Measurements from ENCODE around the gene RANBP10.
"Not testable (repeated sequence)": the region's sequence is repeated elsewhere in the genome, so short reads cannot be mapped to it uniquely, and the experiment has no call there.

The RANBP10 gene

DNA sequence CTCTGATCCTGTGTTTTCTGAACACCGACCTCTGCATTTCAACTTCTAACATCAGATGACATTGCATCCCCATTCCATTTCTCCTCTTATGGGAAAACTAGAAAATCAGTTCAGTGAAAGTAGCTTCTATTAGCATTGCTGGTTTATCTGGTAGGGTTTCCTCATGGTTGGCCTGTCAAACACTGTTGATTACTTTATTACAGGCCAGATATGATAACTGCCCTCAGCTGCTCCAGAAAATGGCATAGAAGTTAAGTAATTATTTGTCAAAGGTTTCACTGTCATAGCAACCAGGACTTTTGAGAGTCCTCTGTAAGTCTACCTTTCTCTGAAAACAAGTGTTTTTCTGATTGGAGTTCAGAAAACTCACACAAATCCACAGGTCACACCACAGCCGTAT, 90.3 kb downstream of the RANBP10 start:
- no peak for DNase-seq
- TF ChIP-seq POLR2A (IDR thresholded peaks at IDR 0.05; ENCODE audit: low read length) (no peak), GATA1 (IDR thresholded peaks at IDR 0.05; ENCODE audit: low read depth, low read length) (no peak)

GRCh38 chr16:67714522-67714921, 91.8 kb downstream of the RANBP10 start:
- no peak for DNase-seq
- TF ChIP-seq POLR2A (IDR thresholded peaks at IDR 0.05; ENCODE audit: low read length), result no peak
- no peak for TF ChIP-seq GATA1 (IDR thresholded peaks at IDR 0.05; ENCODE audit: low read depth, low read length)

DNA sequence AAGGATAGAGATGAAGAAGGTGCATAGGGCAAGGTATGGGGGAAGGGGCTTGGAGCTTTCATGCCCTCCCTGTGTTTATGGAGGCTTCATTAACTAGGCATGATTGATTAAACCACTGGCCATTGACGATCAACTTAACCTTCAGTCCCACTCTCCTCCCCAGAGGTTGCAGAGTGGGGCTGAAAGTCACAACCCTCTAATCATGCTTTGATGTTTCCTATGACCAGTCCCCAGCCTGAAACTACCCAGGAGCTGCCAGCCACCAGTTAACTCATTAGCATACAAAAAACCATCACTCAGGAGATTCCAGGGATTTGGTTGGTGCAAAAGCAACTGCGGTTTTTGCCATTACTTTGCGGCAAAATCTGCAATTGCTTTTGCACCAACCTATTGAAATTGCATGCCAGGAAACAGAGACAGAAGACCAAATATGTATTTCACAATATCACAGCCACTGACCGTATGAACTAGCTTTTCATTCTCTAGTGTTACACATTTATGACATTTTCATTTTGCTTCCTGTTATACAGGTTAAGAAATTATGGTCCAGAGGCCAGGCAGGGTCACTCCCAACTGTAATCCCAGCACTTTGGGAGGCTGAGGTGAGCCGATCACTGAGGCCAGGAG, 92.6 kb downstream of the RANBP10 start:
- DNase-seq, result no peak
- no peak for TF ChIP-seq GATA1 (IDR thresholded peaks at IDR 0.05; ENCODE audit: low read depth, low read length)
- no peak for TF ChIP-seq POLR2A (IDR thresholded peaks at IDR 0.05; ENCODE audit: low read length)

GRCh38 chr16:67710607-67711006, 95.8 kb downstream of the RANBP10 start:
- no peak for DNase-seq
- TF ChIP-seq POLR2A (IDR thresholded peaks at IDR 0.05; ENCODE audit: low read length) (no peak), GATA1 (IDR thresholded peaks at IDR 0.05; ENCODE audit: low read depth, low read length) (no peak)

- TF ChIP-seq GATA1 (IDR thresholded peaks at IDR 0.05; ENCODE audit: low read depth, low read length), result no peak
- TF ChIP-seq POLR2A (IDR thresholded peaks at IDR 0.05; ENCODE audit: low read length), result no peak
- no peak for DNase-seq
Measured at GRCh38 chr16:67709050-67709449, 97.3 kb downstream of the RANBP10 start.

- no peak for TF ChIP-seq POLR2A (IDR thresholded peaks at IDR 0.05; ENCODE audit: low read length)
- TF ChIP-seq GATA1 (IDR thresholded peaks at IDR 0.05; ENCODE audit: low read depth, low read length), result no peak
- no peak for DNase-seq
Measured at GRCh38 chr16:67708368-67708771, 98.0 kb downstream of the RANBP10 start.

DNA sequence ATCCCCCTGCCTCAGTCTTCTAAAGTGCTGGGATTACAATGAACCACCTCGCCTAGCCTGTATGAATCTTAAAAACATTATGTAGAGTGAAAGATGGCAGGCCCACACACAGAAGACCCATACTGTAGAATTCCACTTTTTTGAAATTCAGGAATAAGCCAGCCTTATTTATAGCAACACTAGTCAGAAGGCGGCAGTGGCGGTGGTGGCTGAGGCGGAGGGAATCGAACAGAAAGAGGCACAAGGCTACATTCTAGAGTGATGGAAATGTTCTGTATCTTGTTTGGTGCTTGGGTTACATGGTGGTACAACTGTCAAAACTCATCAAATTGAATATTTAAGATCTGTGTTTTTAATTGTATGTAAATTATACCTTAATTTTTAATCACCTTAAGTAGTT, 98.6 kb downstream of the RANBP10 start:
- no peak for TF ChIP-seq POLR2A (IDR thresholded peaks at IDR 0.05; ENCODE audit: low read length)
- TF ChIP-seq GATA1 (IDR thresholded peaks at IDR 0.05; ENCODE audit: low read depth, low read length), result no peak
- no peak for DNase-seq

GRCh38 chr16:67707210-67707609, 99.2 kb downstream of the RANBP10 start:
- no peak for TF ChIP-seq POLR2A (IDR thresholded peaks at IDR 0.05; ENCODE audit: low read length)
- no peak for DNase-seq

- DNase-seq, result no peak
- TF ChIP-seq POLR2A (IDR thresholded peaks at IDR 0.05; ENCODE audit: low read length), result no peak
- no peak for TF ChIP-seq GATA1 (IDR thresholded peaks at IDR 0.05; ENCODE audit: low read depth, low read length)
Measured at GRCh38 chr16:67704110-67704509, 102.2 kb downstream of the RANBP10 start.

GRCh38 chr16:67703626-67704025, 102.7 kb downstream of the RANBP10 start:
- TF ChIP-seq GATA1 (IDR thresholded peaks at IDR 0.05; ENCODE audit: low read depth, low read length), result no peak
- no peak for TF ChIP-seq POLR2A (IDR thresholded peaks at IDR 0.05; ENCODE audit: low read length)
- no peak for DNase-seq

GRCh38 chr16:67702130-67702529, 104.2 kb downstream of the RANBP10 start:
- no peak for DNase-seq
- TF ChIP-seq GATA1 (IDR thresholded peaks at IDR 0.05; ENCODE audit: low read depth, low read length), result no peak
- no peak for TF ChIP-seq POLR2A (IDR thresholded peaks at IDR 0.05; ENCODE audit: low read length)

GRCh38 chr16:67701420-67701819, 104.9 kb downstream of the RANBP10 start:
- no peak for DNase-seq
- TF ChIP-seq POLR2A (IDR thresholded peaks at IDR 0.05; ENCODE audit: low read length) (no peak), GATA1 (IDR thresholded peaks at IDR 0.05; ENCODE audit: low read depth, low read length) (no peak)

DNA sequence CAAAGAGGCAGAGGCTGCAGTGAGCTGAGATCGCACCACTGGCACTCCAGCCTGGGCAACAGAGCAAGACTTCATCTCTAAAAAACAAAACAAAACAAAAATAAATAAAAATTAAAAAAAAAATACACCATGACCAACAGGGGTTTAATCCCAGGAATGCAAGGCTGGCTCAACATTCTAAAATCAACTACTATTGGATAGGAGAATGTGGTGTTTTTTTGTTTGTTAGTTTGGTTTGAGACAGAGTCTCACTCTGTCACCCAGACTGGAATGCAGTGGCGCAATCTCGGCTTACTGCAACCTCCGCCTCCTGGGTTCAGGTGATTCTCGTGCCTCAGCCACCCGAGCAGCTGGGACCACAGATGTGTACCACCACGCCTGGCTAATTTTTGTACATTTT, 107.1 kb downstream of the RANBP10 start:
- peak in 1 of 2 experiments; percentile 17 for DNase-seq
- TF ChIP-seq GATA1 (IDR thresholded peaks at IDR 0.05; ENCODE audit: low read depth, low read length) (no peak), POLR2A (IDR thresholded peaks at IDR 0.05; ENCODE audit: low read length) (no peak)

- TF ChIP-seq GATA1 (IDR thresholded peaks at IDR 0.05; ENCODE audit: low read depth, low read length), result no peak
- TF ChIP-seq POLR2A (IDR thresholded peaks at IDR 0.05; ENCODE audit: low read length), result no peak
- DNase-seq, result no peak
Measured at GRCh38 chr16:67697422-67698185, 108.8 kb downstream of the RANBP10 start.

GRCh38 chr16:67694611-67695010, 111.7 kb downstream of the RANBP10 start:
- DNase-seq, result no peak
- TF ChIP-seq POLR2A (IDR thresholded peaks at IDR 0.05; ENCODE audit: low read length), result no peak
- TF ChIP-seq GATA1 (IDR thresholded peaks at IDR 0.05; ENCODE audit: low read depth, low read length), result no peak

GRCh38 chr16:67693517-67694285, 112.7 kb downstream of the RANBP10 start:
- not testable (repeated sequence) for DNase-seq
